Activated CD4-positive, CD25-positive, alpha-beta regulatory T cell treated with anti-CD3 and anti-CD28 coated beads, Interleukin-2, amount 50 U/mL, for 24 hours (primary cell): ENCODE measurements around the gene ADGRL3.

Source experiments
- ATAC-seq, 2 donors: fragments of 150-1000 bp; cut with Tn5 transposase; one replicate each; pipeline ENCODE4 v1.10.0; 2021; ENCODE audit warnings: mild to moderate bottlenecking in 1 of 2, moderate library complexity in 1 of 2

ADGRL3 gene

GRCh38 chr4:61200187-61200915 is at the start of gene ADGRL3:
ADGRL3 (plus strand) TSS chr4:61200326.
- no peak for ATAC-seq

GRCh38 chr4:61152433-61152832 is 47.7 kb upstream of the ADGRL3 start:
- ATAC-seq, result no peak

GRCh38 chr4:61160478-61160877 is 39.6 kb upstream of the ADGRL3 start:
- ATAC-seq, result no peak

- ATAC-seq, result no peak
These were observed 38.0 kb upstream of the ADGRL3 start for GRCh38 chr4:61162116-61162515.

- ATAC-seq, result no peak
These were observed 26.3 kb upstream of the ADGRL3 start for GRCh38 chr4:61173799-61174198.

GRCh38 chr4:61175495-61175894 is 24.6 kb upstream of the ADGRL3 start:
- ATAC-seq, result no peak

- ATAC-seq, result no peak
These were observed 22.8 kb upstream of the ADGRL3 start for GRCh38 chr4:61177367-61177766.

GRCh38 chr4:61180405-61180804 is 19.7 kb upstream of the ADGRL3 start:
- no peak for ATAC-seq

GRCh38 chr4:61182915-61183314 is 17.2 kb upstream of the ADGRL3 start:
- ATAC-seq, result no peak

- ATAC-seq, result no peak
These were observed 14.8 kb upstream of the ADGRL3 start for GRCh38 chr4:61185288-61185687.

GRCh38 chr4:61192392-61192791 is 7.7 kb upstream of the ADGRL3 start:
- no peak for ATAC-seq

GRCh38 chr4:61193863-61194262 is 6.3 kb upstream of the ADGRL3 start:
- no peak for ATAC-seq

GRCh38 chr4:61194571-61194970 is 5.6 kb upstream of the ADGRL3 start:
- ATAC-seq, result no peak

- ATAC-seq, result no peak
These were observed 5.0 kb upstream of the ADGRL3 start for GRCh38 chr4:61195101-61195500.

GRCh38 chr4:61198686-61199085 is 1.4 kb upstream of the ADGRL3 start:
- no peak for ATAC-seq

GRCh38 chr4:61199873-61200186 is 296 bp upstream of the ADGRL3 start:
- ATAC-seq, result no peak

GRCh38 chr4:61200916-61201526 is 895 bp downstream of the ADGRL3 start:
- ATAC-seq, result no peak

- ATAC-seq, result no peak
These were observed 1.4 kb downstream of the ADGRL3 start for GRCh38 chr4:61201561-61201960.

GRCh38 chr4:61201961-61202637 is 2.0 kb downstream of the ADGRL3 start:
- ATAC-seq, result no peak

GRCh38 chr4:61202638-61203435 is 2.7 kb downstream of the ADGRL3 start:
- ATAC-seq, result no peak

GRCh38 chr4:61203436-61203790 is 3.3 kb downstream of the ADGRL3 start:
- ATAC-seq, result no peak

- ATAC-seq, result no peak
These were observed 4.4 kb downstream of the ADGRL3 start for GRCh38 chr4:61204353-61205060.

GRCh38 chr4:61205066-61205465 is 4.9 kb downstream of the ADGRL3 start:
- no peak for ATAC-seq
